GM11168 (cell line): Measurements from ENCODE around the gene PCNT.

Experiments used
- in situ Hi-C: fragments of 300-500 bp; cut with MboI; formaldehyde crosslinking; loops from one replicate; pipeline ENCODE4 v1.12.0; 2022; ENCODE audit warnings: low sequenced_read_pairs; ENCODE audit not compliant: unreplicated experiment

PCNT gene

GRCh38 chr21:46323710-46324389 is at the start of gene PCNT, which contains the start of gene C21orf58:
Gene PCNT, plus strand, starts transcription at chr21:46324156. Its CDS starts 73 bp downstream, at chr21:46324229.
Gene C21orf58, minus strand, starts transcription at chr21:46323870. Its CDS starts 1,132 bp downstream, at chr21:46322738.
- in situ Hi-C loops = no loop called here

- in situ Hi-C loops = no loop called here
Measured at GRCh38 chr21:46274797-46275390, 49.1 kb upstream of the PCNT start.

GRCh38 chr21:46284077-46284644 is 39.8 kb upstream of the PCNT start:
- in situ Hi-C loops = no loop called here

GRCh38 chr21:46284733-46285132 is 39.2 kb upstream of the PCNT start:
- in situ Hi-C loops = no loop called here

- in situ Hi-C loops = no loop called here
Measured at GRCh38 chr21:46285206-46285661, 38.7 kb upstream of the PCNT start, which contains the start of gene MCM3AP. Gene MCM3AP, minus strand, starts transcription at chr21:46285611. Its CDS starts 325 bp downstream, at chr21:46285286.

GRCh38 chr21:46285761-46286647 is 38.0 kb upstream of the PCNT start, which contains the start of gene YBEY:
Gene YBEY, plus strand, starts transcription at chr21:46286342. Its CDS starts 572 bp downstream, at chr21:46286914.
- in situ Hi-C loops = no loop called here

- in situ Hi-C loops = no loop called here
Measured at GRCh38 chr21:46286648-46287002, 37.3 kb upstream of the PCNT start.

GRCh38 chr21:46287541-46287940 is 36.4 kb upstream of the PCNT start:
- in situ Hi-C loops = no loop called here

GRCh38 chr21:46289655-46290179 is 34.2 kb upstream of the PCNT start:
- in situ Hi-C loops = no loop called here

- in situ Hi-C loops = no loop called here
Measured at GRCh38 chr21:46291561-46291960, 32.4 kb upstream of the PCNT start.

GRCh38 chr21:46294647-46295176 is 29.2 kb upstream of the PCNT start:
- in situ Hi-C loops = no loop called here

- in situ Hi-C loops = no loop called here
Measured at GRCh38 chr21:46295177-46295770, 28.7 kb upstream of the PCNT start.

- in situ Hi-C loops = no loop called here
Measured at GRCh38 chr21:46295996-46296752, 27.8 kb upstream of the PCNT start.

- in situ Hi-C loops = no loop called here
Measured at GRCh38 chr21:46297338-46298271, 26.4 kb upstream of the PCNT start.

- in situ Hi-C loops = no loop called here
Measured at GRCh38 chr21:46299167-46299566, 24.8 kb upstream of the PCNT start.

- in situ Hi-C loops = no loop called here
Measured at GRCh38 chr21:46301759-46302158, 22.2 kb upstream of the PCNT start.

- in situ Hi-C loops = no loop called here
Measured at GRCh38 chr21:46304437-46304836, 19.5 kb upstream of the PCNT start.

- in situ Hi-C loops = no loop called here
Measured at GRCh38 chr21:46304955-46305354, 19.0 kb upstream of the PCNT start.
